HG03354 (cell line): ENCODE results near the gene NLGN1.
"Not testable (repeated sequence)": the region's sequence is repeated elsewhere in the genome, so short reads cannot be mapped to it uniquely, and the experiment has no call there.

Source experiments
- ATAC-seq: cut with Tn5 transposase; IDR thresholded peaks from one replicate; pipeline ENCODE4 v1.9.1; 2021; ENCODE audit warnings: mild to moderate bottlenecking; ENCODE audit not compliant: unreplicated experiment, poor library complexity, severe bottlenecking

The NLGN1 gene

GRCh38 chr3:174168026-174168425 is 770.5 kb downstream of the NLGN1 start:
- ATAC-seq: no peak

DNA sequence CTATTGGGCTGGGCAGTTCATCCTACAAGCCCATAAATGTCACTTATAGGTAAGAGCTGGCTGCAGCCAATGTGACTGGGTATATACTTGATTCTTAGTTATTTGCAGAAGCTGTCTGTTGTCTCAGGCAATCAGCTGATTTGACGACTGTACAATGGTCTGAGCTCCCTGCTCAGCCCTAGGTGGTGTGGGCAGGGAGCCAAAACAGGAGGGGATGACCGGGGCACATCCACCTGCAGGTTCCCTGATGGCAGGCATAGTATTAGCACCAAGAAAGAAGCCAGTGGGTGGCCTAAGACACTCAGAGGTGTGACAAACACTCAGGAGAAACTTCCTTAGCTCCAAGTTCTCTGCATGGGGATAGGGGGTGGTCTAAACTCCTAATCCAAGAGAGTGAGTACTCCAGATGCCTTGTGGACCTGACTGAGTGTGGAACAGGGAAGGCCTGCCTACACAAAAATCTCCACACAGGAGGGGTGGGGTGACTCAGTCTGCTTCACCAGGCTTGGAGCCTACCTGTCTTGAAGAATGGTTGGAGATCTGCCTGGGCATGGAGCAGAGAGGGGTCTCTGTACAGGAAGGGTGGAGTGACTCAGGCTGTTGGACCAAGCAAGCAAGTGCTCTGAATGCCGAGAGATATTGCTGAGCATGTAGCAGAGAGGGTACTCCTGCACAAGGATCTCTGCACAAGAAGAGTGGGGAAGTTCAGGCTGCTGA is 771.2 kb downstream of the NLGN1 start:
- no peak for ATAC-seq

GRCh38 chr3:174169736-174170135 is 772.2 kb downstream of the NLGN1 start:
- no peak for ATAC-seq

DNA sequence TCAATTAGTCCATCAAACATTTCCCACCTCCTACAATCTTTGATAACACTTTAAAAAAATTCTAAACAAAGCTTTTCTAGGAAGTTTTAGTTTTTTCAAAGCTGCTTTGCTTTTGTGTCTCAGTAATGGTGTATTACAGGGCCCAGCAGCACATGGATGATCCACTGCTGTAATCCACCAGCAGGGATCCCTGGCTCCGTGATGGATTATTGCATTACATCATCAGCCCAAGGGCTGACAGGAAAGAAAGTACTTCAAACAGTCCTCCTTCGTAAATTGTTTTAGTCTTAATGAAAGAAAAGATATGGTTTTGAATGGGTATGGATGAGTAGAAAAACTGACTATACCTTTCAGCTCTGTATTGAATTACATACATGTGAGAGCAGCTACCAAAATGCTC is 772.7 kb downstream of the NLGN1 start:
- no peak for ATAC-seq

DNA sequence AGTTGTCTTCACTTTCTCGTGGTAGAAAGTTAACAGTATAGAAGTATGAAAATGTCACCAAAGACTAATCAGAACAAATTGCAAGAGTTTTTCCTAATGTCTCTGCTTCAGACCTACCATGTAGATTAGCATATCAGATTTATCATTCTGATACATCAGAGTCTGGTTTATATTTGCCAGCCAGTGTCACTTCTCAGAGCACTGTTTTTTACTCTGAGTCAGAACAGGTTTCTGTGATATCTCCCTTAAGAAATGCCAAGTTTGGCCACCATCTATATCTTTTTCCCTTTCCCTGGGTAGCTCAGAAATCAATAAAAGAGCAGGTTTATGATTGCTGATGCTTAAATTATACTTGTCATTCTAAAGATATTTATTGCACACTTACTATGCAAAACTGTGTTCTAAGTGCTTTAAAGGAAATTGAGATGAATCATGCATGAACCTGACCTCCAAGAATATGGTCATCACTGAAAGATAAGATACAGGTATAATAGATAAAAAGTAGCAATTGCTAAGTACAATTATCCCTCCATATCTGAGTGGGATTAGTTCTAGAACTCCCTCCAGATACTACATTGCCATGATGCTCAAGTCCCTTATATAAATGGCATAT is 788.9 kb downstream of the NLGN1 start:
- no peak for ATAC-seq

DNA sequence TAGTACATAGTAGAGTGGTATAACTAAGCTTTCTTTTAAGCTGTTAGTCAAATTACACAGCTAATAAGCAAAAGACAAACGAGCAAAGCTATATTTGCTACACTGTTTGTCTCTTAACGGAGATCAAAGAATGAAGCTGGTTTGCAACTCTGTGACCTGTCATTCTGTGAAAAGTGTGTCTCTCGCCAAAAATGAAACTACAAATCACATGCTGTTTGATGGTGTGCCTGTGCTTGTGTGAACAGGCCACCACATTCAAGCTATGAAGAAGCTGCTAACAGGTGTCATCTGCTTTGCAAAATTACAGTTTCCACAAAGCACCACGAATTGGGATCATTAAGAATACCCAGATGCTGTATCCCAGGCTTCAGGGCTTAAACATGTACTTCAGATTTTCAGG is 793.8 kb downstream of the NLGN1 start:
- peak; percentile 59 for ATAC-seq

DNA sequence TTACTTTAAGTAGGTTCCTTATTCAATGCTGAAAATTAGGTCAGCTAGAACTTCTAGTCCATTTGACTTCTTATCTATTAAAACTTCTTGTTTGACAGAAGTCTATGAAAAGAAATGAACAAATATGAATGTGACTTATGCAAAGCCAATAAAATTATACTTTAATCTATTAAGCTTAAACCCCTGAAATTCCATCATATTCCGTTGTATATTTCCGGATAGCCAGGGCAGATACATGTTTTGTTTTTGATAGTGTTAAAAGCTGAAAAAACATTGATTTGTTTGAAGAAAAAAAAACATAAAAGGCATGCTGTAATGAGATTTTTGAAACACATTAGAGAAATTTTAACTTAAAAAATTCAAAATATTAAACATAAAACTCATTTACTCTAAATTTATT is 794.4 kb downstream of the NLGN1 start:
- ATAC-seq: no peak

GRCh38 chr3:174192471-174192870 is 794.9 kb downstream of the NLGN1 start:
- ATAC-seq: no peak

- no peak for ATAC-seq
Observed at GRCh38 chr3:174193604-174194003, 796.1 kb downstream of the NLGN1 start.

DNA sequence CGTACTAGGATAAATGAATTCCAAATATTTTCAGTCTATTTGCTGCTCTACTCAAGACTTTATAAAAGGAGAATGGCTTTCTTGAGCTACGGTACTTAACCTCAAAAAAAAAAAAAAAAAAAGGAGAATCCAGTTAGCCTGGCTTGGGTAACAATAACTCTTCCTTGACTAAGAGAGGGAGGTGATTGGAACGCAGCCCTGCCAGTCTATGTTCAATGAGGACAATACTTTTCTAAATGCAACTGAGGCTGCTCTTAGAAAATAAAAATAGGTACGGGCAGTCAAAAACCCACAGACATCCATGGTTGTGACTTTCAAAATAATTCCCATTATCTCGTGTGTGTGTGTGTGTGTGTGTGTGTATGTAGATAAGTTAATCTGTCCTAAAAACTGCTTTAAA is 799.9 kb downstream of the NLGN1 start:
- ATAC-seq: no peak

DNA sequence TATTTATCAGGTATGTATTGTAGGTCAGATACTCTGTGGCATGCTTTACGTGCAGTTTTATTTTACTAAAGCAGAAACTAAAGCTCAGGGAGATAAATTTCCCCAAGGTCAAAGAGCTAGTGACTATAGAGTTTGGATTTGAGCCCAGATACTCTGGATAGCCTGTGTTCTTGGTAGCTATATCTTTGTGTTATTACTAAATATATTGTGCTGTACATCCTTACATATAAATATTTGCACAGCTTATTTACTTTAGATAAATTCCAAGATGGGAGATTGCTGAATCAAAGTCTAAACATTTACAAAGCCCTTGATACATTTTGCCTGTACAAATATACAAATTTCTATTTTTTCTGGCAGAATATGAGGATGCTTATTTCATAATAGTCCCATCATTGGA is 800.7 kb downstream of the NLGN1 start:
- ATAC-seq: no peak

- ATAC-seq: no peak
Observed at GRCh38 chr3:174199696-174200095, 802.2 kb downstream of the NLGN1 start.

DNA sequence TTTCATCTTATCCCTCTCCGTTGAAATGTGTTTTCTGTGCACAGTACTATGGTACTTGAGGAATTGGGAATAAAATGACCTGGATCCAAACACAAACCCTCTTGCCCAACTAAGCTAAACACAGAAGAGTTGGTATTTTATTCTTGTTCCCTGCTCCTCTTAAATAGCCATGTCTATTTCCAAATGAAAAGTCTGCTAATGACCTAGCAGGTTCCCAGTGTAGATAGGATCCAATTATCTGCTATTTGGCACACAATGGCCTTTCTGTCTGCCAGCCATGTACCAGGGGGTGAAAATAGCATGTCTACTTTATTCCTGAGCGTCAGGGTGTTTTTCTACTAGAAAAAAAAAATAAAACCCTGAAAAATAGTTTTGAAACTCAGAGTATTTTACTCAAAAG is 804.6 kb downstream of the NLGN1 start:
- no peak for ATAC-seq

DNA sequence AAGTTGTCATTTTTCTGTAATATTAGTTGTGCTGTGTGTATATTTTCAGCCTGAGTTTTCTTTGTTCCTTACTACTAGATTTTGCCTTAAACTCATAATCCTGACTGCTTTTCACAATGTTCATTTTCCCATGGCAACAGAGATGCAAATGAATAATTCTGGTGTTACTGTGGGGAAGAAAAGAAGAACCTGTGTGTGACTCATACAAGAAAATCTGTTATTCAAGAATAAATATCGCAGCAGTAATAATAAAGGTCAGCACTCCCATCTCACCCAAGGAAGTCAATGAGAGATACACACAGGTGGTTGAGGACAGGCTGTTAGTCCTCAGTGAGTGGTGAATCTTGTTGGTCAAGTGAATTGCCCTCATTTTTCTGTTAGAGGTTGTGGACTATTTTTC is 805.0 kb downstream of the NLGN1 start:
- ATAC-seq: no peak

GRCh38 chr3:174204765-174205164 is 807.2 kb downstream of the NLGN1 start:
- ATAC-seq: no peak

DNA sequence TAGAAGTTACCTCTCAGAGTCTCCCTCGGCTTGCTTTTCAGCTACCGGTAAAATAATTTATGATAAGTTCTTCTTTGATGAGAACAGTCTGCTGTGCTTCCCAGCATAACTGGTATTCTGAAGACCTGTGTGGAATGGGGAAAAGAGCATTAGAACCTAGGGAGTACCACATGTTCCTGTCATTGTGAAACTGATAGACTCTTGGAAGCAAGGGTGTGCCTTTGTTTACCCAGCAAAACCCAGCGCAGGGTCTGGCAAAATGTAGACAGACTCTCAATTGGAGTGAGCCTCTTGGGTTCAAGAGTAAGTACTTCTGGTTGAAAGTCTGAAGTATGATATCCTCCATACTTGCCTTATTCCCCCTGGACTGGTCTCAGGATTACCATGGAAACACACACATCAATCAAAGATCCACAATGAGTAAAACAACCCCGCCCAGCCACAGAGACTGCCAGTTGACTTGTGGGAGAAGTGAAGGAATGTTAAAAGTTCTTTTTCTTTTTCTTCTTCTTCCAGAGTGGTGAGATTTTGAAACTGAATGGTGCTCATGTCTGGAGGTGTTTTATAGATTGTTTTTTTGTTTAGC is 809.2 kb downstream of the NLGN1 start:
- ATAC-seq: no peak

GRCh38 chr3:174208161-174208560 is 810.6 kb downstream of the NLGN1 start:
- no peak for ATAC-seq

- not testable (repeated sequence) for ATAC-seq
Observed at GRCh38 chr3:174211896-174212295, 814.4 kb downstream of the NLGN1 start.

DNA sequence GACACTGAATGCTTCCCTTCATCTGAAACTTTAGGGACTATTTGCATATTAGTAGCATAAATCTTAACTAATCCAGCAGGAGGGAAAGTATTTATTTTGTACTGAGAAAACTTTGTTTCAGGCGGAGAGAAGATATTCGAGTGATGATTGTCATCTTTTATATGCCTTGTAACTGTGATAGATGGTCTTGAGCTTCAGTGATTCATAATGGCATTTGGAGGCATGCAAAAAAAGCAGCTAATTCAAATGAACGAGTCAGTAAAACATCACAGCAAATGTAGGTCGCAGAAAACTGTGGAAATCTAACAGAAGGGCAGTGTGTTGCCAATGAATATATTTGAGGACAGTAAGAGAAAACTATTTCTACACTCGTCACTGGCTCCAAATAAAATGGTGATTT is 817.9 kb downstream of the NLGN1 start:
- no peak for ATAC-seq

DNA sequence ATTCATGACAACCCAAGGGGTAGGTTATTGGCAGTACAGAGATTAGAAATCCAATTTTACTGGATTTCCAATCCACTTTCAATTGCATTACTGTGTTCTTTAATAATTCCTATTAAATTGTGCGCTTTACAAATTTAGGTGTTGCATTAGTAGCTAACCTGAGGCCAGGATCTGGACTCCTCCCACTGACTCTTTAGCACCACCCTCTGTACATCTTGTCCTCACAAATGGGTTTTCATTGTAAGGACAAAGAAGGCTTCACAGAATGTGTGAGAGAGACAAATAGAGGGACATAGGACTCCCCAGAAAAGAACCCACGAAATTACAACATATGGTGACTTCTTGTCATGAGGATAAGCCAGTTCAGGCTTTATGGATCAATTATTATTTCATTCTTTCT is 818.5 kb downstream of the NLGN1 start:
- no peak for ATAC-seq

- ATAC-seq: no peak
Observed at GRCh38 chr3:174216946-174217718, 819.6 kb downstream of the NLGN1 start.
